HuH-7 (cell line): Measurements from ENCODE around the gene OR2A1.
"Not testable (repeated sequence)": the region's sequence is repeated elsewhere in the genome, so short reads cannot be mapped to it uniquely, and the experiment has no call there.

Source experiments
- DNase-seq: peaks from one replicate; pipeline ENCODE4 v3.0.0; 2011; ENCODE audit warnings: low spot score

OR2A1 gene, protein sequence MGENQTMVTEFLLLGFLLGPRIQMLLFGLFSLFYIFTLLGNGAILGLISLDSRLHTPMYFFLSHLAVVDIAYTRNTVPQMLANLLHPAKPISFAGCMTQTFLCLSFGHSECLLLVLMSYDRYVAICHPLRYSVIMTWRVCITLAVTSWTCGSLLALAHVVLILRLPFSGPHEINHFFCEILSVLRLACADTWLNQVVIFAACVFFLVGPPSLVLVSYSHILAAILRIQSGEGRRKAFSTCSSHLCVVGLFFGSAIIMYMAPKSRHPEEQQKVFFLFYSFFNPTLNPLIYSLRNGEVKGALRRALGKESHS

DNA sequence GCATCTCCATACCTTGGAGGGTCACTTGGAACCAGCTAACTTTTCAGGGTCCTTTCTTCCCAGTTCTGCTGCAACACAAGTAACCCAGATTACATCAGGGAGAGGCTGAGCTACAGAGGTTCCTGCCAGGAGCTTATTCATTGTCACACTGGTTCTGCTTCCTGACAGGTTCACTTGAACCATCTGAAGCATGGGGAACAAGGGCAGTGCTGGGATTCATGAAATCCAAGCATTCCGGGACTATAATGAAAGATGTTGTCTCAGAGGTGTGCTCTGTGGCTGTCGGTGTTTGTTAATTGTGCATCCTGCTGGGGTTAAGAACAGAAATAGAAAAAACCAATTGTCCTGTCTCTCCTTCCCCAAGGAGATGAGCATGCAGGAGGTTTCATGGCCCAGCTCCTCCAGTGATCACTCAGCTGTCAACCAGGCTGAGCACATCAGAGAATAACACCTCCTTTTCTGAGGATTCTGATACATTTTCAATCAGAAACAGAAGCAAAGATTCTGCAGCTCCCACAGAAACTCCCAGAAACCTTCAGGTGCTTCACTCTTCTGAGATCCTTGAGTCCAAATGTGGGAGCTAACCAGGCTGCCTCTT is at the start of gene OR2A1:
Gene OR2A1 (plus strand): TSS at position 548 of the 598 bp plus-strand sequence. CDS start 5,706 bp downstream, outside the sequence.
- DNase-seq, result not testable (repeated sequence)

- not testable (repeated sequence) for DNase-seq
Observed at GRCh38 chr7:144264692-144265091, 47.5 kb upstream of the OR2A1 start, which contains the start of gene OR2A7. TSS of gene OR2A7 (minus strand) at chr7:144264792. CDS start at chr7:144259628, 5,164 bp downstream.

- not testable (repeated sequence) for DNase-seq
Observed at GRCh38 chr7:144269188-144269587, 43.0 kb upstream of the OR2A1 start, which contains the start of gene CTAGE8. TSS of gene CTAGE8 (minus strand) at chr7:144269288. CDS start at chr7:144269250, 38 bp downstream.

DNA sequence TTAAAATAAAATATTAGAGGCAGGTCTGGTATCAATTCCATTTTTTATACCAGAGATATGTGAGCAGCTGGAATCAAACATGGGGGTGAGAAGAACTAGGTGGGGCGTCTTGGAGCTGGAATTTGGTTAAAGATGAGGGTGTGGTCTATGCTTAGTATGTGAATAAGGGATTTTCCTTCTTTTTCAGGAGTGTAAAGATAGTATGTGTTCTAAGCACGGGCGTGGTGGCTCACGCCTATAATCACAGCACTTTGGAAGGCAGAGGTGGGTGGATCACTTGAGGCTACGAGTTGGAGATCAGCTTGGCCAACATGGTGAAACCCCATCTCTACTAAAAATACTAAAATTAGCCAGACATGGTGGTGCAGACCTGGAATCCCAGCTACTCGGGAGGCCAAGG is 36.9 kb upstream of the OR2A1 start:
- DNase-seq, result not testable (repeated sequence)

DNA sequence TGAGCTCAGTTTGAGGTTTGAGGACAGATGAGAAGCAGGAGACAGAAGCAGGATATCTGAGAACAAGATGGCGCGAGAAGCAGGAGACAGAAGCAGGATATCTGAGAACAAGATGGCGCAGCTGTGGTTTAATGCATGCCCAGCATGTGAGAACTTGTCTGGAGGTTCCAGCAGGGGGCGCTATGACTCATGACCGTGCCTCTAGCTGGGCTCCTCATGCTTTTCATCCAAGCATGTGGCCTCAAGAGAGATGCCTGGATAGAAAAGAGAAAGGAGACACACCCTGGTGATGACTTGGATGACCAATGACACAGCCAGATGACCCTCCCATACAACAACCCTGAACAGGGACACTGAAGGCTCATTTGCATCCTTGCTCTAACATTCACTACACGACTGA is 32.2 kb upstream of the OR2A1 start:
- DNase-seq, result not testable (repeated sequence)

DNA sequence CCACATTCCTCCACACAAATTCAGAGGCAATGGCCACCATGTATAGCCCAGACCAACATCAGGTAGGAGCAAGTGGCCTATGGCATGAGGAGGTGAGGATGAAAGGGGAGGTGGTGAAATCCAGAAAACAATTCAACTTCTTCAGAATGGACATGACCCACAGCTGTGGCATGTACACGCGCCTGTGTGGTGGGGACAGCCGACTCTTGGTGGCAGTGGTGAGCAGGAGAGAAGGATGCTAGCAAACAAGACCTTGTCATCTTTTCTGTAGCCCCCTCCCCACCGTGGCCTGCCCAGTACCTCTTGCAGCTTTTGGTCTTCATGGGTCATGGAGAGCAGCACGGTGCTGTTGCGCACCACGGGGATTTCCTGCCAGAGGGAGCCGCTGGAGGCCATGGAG is 30.2 kb upstream of the OR2A1 start:
- not testable (repeated sequence) for DNase-seq

- not testable (repeated sequence) for DNase-seq
Observed at GRCh38 chr7:144282490-144282889, 29.7 kb upstream of the OR2A1 start.

DNA sequence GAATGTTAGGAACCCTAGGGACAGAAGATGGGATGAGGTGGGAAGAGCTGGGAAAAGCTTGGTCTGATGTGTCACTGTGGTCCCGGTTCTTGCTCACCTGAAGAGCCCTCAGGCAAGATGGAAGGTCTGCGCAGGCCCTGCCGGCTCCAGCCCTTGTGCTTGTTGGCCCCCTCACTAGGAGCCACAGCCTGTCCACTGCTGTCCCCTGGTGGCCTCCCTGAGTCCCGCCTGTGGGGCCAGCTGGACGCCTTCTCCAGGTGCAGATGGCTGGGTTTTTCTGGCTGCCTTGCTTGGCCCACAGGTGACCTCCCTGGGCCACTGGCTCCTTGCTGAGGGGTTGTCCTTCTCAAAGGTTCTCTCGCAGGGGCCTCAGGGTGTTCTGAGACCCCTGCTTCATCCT is 28.5 kb upstream of the OR2A1 start:
- not testable (repeated sequence) for DNase-seq

DNA sequence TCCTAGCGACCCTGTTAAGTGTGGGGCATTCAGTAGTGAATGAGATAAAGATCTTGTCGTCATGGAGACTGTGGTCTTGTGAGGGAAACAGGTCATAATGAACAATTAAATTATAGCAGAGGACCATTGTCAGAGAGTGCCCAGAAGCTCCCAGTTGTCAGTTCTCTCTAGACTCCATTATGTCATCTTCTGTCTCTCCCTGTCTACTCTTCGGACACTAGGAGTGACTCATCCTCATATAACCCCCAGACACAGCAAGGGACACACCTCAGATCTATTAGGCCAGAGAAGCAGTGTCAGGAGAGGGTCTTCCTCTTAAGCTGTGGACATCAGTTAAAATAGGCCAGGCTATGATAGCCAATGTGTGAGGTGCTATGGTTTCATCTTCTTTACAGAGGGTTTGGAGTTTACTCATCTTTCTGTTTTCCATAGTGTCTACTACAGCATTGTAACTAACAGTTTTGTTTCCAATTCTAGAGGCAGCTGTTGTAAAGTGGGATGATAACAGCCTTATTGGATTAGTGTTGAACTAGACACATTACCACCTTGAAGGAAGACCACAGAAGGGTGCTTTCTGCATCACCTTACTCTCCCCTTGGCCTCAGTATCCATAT is 24.9 kb upstream of the OR2A1 start:
- not testable (repeated sequence) for DNase-seq

- not testable (repeated sequence) for DNase-seq
Observed at GRCh38 chr7:144291607-144292006, 20.6 kb upstream of the OR2A1 start.

DNA sequence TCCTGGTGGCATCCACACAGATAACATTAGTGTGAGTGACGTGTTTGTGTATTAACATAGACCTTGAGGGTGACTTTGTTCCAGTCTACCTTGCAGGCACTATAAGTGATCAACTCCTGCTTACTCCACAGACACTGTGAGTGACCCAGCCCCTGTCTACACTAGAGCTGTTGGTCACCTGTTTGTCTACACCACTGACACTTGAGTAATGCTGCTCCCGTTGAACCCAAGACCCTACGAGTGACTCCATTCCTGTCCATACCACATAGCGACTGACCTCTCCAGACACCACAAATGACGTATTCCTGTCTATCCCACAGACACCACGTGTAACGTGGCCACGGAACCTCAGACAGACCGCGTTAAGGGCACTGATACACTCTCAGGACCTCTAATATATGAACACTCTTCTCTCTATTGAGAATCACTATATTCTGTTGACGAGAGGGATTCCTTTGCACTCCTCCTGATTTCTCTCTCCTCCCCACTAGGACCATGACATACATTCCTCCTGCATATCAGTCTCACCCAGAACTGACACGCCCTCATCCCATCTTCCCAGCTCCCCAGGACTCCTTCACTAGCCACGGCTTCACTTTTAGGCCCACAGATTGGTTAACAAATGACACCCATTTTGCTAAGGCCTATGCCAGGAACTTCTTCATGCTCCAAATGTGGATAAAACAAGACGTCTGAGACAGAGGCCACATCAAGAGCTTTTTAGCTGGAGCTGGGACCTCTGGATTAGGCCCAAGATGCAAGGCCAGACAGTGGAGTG is 19.6 kb upstream of the OR2A1 start:
- not testable (repeated sequence) for DNase-seq

DNA sequence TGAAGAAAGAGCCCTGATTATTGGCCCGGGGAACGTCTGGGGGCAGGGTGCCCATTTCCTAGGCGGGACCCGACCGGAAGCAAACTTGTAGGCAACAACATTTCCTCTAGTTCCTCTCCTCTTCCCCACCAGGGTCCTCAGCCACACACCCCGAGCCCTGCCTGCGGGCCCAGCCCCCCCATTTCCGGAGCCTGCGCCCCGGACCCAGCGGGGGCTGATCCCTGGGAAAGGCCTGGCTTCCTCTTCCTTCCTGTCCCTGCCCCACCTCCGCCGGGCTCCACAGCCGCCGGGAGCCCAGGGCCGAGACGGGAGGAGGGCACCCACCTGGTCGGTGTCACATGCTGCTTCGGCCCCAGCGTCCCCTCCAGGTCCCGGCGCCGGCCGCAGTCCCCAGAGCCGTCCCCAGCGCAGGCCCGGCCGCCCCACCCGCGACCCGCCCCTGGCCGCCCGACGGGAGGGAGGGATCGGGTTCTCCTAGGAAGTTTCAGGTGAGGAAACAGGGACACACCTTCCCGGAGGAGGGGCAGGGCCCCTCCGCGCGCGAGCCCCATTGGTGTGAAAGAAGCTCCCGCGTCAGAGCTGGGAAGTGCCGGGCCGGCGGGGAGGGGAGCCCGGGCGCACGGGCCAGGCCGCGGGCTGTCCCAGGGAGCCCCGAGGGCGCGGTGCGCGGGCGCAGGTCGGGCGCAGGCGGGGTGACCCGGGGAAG is 18.3 kb upstream of the OR2A1 start:
- not testable (repeated sequence) for DNase-seq

DNA sequence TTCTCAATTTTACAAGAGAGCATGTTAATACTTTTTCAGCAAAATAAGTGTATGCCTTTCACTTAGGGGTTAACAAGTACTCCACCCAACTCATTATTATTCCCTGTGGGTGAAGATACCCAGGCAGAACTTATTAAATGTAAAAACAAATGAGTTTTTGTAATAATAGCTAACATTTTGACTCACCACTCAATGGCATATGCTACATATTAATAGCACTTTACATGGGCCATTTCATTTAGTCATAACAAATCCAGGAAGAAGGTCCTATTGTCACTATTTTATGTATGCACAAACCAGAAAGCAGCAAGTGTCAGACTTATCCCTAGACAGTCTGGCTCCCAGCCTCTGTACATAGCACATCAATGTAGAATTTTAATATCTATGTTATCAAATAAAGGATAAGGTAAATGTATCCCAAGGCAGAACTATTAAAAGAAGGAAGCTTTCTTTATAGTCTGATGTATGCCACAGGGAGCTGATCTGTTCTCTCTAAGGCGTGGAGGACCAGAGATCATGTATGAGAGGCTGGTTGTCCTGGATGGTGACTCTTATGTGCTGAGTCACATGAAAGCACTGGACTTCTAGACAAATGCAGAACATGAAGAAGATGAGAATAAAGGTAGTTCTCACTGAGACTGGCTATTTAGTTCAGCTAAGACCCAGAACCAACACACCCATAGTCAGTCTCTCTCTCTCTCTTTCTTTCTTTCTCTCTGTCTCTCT is 9.5 kb upstream of the OR2A1 start:
- DNase-seq, result not testable (repeated sequence)

- DNase-seq, result not testable (repeated sequence)
Observed at GRCh38 chr7:144303607-144304006, 8.6 kb upstream of the OR2A1 start.

GRCh38 chr7:144305156-144305555 is 7.1 kb upstream of the OR2A1 start:
- not testable (repeated sequence) for DNase-seq

GRCh38 chr7:144309702-144310101 is 2.5 kb upstream of the OR2A1 start:
- DNase-seq, result not testable (repeated sequence)

DNA sequence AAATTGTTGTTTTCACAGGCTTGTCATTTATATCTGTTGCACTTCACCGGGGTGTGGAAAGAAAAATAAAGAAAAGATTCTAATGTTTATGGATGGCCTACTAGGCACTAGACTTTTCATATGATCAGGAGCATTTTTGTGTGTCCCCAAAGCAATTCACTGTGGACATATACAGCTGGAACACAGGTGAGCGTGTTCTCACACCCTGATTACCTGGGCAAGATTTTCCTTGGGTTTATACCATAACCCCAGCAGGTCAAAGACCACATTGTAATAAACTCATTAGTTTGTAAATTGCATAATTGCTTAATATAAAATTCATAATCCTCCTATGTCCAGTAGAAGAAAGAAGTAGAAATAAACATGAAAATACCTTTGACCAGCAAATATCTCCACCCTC is 1.0 kb upstream of the OR2A1 start:
- DNase-seq, result not testable (repeated sequence)

- DNase-seq, result not testable (repeated sequence)
Observed at GRCh38 chr7:144317537-144317936, 5.3 kb downstream of the OR2A1 start.

- DNase-seq, result not testable (repeated sequence)
Observed at GRCh38 chr7:144319547-144319946, 7.3 kb downstream of the OR2A1 start.

- not testable (repeated sequence) for DNase-seq
Observed at GRCh38 chr7:144321677-144322206, 9.5 kb downstream of the OR2A1 start.
